Islet of Langerhans (tissue), 1 donor: ENCODE data around the gene MOV10.

Experiments used
- FAIRE-seq: peaks from one replicate; lab custom pipeline; 2011; peaks lifted over from hg19 to GRCh38; lab: Jason Lieb, UNC

The MOV10 gene

DNA sequence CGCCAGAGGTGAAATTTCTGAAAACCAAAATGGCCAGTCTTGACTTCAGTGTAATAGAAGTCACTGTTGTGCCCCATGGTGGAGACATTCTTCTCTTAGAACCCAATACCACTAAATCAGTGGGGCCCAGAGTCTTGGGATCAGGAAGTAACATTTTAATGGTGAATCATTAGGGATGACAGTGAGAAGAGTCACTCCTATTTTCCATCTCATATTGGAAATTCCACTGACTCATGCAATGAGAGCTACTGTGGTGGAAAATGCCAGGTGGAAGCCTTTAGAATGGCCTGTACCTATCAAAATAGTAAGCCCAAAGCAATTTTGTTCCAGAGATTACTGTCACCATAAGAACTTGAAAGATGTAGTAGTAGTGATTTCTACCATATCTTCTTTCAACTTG, 61.3 kb downstream of the MOV10 start:
- FAIRE-seq, result no peak

DNA sequence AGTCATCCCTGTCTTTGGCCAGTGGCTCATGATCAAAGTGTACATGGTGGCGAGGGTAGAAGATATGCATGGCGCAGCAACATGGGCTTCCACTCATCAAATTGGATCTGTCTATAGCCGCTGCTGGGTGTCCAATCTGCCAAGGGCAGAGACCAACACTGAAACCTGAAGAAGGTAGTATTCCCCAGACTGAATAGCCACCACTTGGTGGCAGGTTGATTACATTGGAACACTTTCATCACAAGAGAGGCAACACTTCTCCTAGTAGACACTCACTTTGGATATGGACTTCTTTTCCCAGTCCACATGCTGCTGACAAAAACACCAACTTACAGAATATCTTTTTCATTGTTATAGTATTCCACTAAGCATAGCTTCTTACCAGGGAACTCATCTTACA, 63.1 kb downstream of the MOV10 start:
- no peak for FAIRE-seq

DNA sequence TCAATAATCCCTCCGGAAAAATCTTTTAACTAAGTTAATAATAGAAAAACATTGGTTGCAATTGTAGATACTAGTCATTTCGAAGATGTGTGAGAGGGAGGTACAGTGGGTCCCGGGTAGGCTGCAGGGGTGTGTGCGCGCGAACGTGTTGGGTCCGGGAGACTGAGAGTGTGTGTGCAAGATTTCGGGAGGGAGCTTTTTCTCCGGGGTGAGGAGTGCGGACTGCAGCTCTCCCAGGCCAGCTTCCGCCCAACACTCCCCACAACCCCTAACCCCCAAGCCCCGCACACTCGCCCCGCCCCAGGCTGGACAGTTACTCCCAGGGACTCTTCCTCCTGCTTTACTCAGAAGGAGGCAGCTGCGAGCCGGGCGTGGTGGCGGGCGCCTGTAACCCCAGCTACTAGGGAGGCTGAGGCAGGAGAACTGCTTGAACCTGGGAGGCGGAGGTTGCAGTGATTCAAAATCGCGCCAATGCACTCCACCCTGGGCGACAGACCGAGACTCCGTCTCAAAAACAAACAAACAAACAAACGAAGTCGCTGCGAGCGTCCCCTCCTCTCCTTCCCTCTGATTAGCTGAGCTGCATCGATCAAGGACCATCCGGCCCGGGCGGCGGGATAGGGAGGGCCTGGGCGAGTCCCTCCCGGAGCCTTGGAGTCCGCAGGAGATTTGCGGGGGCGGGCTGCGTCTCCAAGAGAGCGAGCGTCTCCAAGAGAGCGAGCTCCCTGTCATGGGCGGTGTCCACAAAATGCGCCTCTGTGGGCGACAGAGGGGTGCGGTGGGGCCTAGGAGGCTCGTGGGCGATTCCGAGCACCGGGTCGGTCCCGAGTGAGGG, 68.9 kb downstream of the MOV10 start:
- FAIRE-seq, result no peak

DNA sequence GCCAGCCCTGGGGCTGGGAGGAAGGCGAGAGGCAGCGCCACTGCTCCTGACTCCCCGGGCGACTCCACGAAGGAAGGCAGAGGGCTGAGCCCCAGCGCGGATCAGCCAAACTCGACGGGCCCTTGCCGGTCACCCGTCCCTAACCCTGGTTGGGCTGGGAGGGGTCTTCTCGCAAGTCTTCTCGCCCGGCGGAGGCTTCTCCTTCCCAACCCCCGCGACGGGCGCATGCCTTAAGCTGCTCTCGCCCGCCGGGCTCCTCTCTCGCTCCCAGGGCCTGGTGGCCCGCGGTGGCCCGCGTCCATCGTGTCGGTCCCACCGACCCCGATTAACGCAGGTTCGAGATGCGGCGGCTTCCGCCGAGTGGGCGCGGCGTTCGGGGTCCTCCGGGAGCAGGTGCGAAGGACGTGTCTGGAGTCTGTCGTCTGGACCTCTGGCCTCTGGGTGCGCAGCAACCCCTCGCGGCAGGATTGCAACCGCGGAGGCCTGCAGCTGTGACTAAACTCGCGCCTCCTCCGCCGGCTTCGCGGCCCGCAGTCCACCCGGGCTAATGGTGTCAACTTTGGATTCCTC, 69.6 kb downstream of the MOV10 start:
- no peak for FAIRE-seq

DNA sequence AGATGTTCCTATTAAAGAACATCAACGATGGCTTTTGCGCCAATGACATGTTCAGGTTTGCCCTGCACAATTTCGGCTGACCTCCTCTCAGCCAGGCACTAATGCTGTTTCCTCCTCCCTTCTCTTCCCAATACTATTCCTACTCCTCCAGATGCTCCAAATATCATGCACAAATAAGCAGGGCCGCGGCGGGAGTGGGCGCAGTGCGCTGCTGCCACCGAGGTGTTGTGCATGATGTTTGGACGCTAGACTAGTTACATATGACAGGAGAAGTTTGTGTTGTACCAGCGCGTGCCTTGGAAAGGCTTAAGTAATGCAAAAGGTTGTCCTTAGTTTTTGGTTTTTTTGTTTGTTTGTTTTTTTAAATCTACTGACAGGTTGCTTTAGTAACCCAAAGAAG, 73.9 kb downstream of the MOV10 start:
- no peak for FAIRE-seq
